ENCODE data around the gene ATP2B3. TPM values are rescaled to one million over a fixed set of nuclear protein-coding genes. Genes with fewer than 3 reads are reported as not detected.

ATP2B3 gene
- total RNA-seq, 1 experiment from 2014 or later: not detected

DNA sequence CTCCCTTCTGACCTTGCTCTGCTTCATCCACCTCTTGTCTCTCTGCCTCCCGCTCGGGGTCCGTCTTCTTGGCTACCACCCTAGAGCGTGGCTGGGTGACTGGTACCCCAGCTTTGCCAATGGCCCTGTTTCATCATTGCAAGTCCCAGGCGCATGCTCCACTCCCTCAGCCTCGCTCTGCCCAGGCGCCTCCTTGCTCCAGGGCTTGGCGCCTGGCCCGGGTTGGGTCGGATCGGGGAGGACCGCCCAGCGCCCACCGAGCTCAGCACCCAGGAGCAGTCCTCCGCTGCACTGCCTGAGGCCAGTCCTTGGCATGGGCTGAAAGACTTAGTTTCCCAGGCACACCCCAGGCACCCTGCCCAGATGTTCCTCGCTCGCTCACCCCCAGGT lies 22.1 kb upstream of the ATP2B3 start:
- ChIA-PET CTCF (no interaction called here), POLR2A (interaction anchor here (0.7 kb wide), 1 partner anchor 25 kb away, joined by 3 read pairs; the partner anchor contains the start of gene HAUS7)
- peaks cover 6% of the 10 kb centered on the region for H3K4me1 Mint-ChIP-seq (ENCODE audit: insufficient read depth, unreplicated experiment)
- H3K4me3 Mint-ChIP-seq (ENCODE audit: unreplicated experiment): peak overlapping the region; percentile 51
- no peaks in the 10 kb centered on the region for H3K36me3 Mint-ChIP-seq (ENCODE audit: insufficient read depth, unreplicated experiment)
- no peaks in the 10 kb centered on the region for H3K27me3 Mint-ChIP-seq (ENCODE audit: insufficient read depth, unreplicated experiment)
- intact Hi-C loops (cut with micrococcal nuclease): no loop called here
- H3K27ac Mint-ChIP-seq (ENCODE audit: low read depth, unreplicated experiment): peak overlapping the region; percentile 59
- BruUV-seq (replicated peaks): no TSS peak
- H3K9me3 Mint-ChIP-seq (ENCODE audit: unreplicated experiment): peaks cover under 1% of the 10 kb centered on the region
- peak; percentile 23 for DNase-seq (ENCODE audit: unreplicated experiment)
- TF ChIP-seq, protein P1, sequence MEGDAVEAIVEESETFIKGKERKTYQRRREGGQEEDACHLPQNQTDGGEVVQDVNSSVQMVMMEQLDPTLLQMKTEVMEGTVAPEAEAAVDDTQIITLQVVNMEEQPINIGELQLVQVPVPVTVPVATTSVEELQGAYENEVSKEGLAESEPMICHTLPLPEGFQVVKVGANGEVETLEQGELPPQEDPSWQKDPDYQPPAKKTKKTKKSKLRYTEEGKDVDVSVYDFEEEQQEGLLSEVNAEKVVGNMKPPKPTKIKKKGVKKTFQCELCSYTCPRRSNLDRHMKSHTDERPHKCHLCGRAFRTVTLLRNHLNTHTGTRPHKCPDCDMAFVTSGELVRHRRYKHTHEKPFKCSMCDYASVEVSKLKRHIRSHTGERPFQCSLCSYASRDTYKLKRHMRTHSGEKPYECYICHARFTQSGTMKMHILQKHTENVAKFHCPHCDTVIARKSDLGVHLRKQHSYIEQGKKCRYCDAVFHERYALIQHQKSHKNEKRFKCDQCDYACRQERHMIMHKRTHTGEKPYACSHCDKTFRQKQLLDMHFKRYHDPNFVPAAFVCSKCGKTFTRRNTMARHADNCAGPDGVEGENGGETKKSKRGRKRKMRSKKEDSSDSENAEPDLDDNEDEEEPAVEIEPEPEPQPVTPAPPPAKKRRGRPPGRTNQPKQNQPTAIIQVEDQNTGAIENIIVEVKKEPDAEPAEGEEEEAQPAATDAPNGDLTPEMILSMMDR (IDR thresholded peaks at IDR 0.05; ENCODE audit: unreplicated experiment): no peak

DNA sequence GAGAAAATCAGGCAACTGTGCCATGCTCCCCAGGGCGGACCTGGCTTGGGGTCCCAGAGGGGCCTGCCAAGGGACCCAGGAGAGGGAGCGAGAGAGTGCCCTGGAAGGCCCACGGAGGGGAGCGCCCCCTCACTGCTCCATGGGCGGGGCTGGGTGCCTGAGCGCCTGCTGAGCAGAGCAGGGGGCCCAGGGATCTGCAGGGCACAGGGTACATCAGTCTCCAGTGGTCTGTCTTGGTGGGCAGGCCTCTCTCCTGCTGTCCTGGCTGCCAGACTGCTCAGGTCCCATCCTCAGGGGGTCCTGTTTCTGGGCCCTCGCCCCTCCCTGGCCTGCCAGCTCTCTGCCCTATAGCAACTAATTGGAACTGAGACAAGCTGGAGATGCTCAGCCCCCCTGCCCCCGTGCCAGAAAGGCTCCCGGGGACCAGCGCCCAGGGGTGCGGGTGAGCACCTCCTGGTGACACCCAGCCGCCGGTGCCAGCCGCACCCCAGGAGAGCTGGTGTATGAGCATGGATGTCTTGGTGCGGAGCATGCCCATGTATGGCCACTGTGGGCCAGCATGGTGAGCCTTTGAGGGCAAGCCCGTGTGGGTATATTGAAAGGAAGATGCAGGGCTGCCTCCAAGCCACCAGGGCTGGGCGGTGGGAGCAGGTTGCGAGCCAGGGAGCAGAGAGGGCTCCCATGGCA lies 21.4 kb upstream of the ATP2B3 start:
- ChIA-PET POLR2A (no interaction called here), CTCF (no interaction called here)
- H3K4me1 Mint-ChIP-seq (ENCODE audit: insufficient read depth, unreplicated experiment): peaks cover 6% of the 10 kb centered on the region
- TF ChIP-seq, protein P1 (IDR thresholded peaks at IDR 0.05; ENCODE audit: unreplicated experiment): no peak
- intact Hi-C loops (cut with micrococcal nuclease): no loop called here
- H3K27ac Mint-ChIP-seq (ENCODE audit: low read depth, unreplicated experiment): no peak overlapping the region
- no peaks in the 10 kb centered on the region for H3K36me3 Mint-ChIP-seq (ENCODE audit: insufficient read depth, unreplicated experiment)
- DNase-seq (ENCODE audit: unreplicated experiment): no peak
- BruUV-seq (replicated peaks): no TSS peak
- no peak overlapping the region for H3K4me3 Mint-ChIP-seq (ENCODE audit: unreplicated experiment)
- no peaks in the 10 kb centered on the region for H3K27me3 Mint-ChIP-seq (ENCODE audit: insufficient read depth, unreplicated experiment)
- H3K9me3 Mint-ChIP-seq (ENCODE audit: unreplicated experiment): peaks cover 8% of the 10 kb centered on the region

DNA sequence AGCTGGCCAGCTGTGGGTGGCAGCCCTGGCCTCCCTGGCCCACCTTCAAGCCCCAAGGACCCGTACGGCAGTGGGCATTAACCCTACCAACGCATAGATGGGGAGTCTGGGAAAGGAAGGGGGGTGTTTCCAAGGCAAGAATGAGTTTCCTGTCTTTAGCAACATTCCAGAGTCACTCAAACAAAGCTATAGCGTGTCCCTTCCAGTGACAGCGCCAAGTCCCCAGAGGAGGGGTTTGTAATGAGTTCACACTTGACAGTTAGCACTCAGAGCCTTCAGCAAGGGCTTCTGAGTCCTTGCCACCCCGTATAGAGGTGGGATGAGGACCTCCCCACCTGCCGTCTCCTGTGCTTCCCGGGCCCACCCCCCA lies 20.9 kb upstream of the ATP2B3 start:
- peaks cover 8% of the 10 kb centered on the region for H3K9me3 Mint-ChIP-seq (ENCODE audit: unreplicated experiment)
- CTCF ChIA-PET: no interaction called here
- no peak overlapping the region for H3K4me3 Mint-ChIP-seq (ENCODE audit: unreplicated experiment)
- POLR2A ChIA-PET: no interaction called here
- peaks cover 6% of the 10 kb centered on the region for H3K4me1 Mint-ChIP-seq (ENCODE audit: insufficient read depth, unreplicated experiment)
- no peak for DNase-seq (ENCODE audit: unreplicated experiment)
- H3K27ac Mint-ChIP-seq (ENCODE audit: low read depth, unreplicated experiment): no peak overlapping the region
- no peaks in the 10 kb centered on the region for H3K27me3 Mint-ChIP-seq (ENCODE audit: insufficient read depth, unreplicated experiment)
- intact Hi-C loops (cut with micrococcal nuclease): no loop called here
- no peaks in the 10 kb centered on the region for H3K36me3 Mint-ChIP-seq (ENCODE audit: insufficient read depth, unreplicated experiment)
- TF ChIP-seq, protein P1 (IDR thresholded peaks at IDR 0.05; ENCODE audit: unreplicated experiment): no peak
- BruUV-seq (replicated peaks): no TSS peak

DNA sequence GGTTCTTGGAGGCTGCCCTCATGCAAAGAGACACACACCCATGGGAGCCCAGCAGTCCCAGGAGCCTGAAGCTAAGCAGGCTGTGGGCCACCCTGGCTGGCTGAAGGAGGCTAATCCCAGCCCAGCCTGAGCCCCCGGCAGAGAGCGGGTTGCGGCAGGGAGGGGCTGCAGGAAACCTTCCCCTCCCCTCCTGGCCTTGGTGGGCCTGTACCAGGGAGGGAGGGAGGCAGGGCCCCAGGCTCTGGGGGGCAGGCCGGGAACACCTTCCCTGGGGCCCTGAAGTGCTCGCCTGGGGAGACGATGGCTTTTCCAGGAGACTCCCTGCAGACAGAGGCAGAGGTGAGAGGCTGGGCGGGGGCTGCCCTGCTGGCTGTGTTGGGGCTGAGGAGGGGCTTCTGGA lies 19.0 kb upstream of the ATP2B3 start:
- ChIA-PET POLR2A (no interaction called here), CTCF (interaction anchor here (1.5 kb wide), 1 partner anchor 8 kb away, joined by 4 read pairs; no protein-coding TSS in a partner anchor)
- Mint-ChIP-seq H3K9me3 (ENCODE audit: unreplicated experiment) (peaks cover 8% of the 10 kb centered on the region), H3K36me3 (ENCODE audit: insufficient read depth, unreplicated experiment) (no peaks in the 10 kb centered on the region), H3K27me3 (ENCODE audit: insufficient read depth, unreplicated experiment) (no peaks in the 10 kb centered on the region), H3K4me3 (ENCODE audit: unreplicated experiment) (no peak overlapping the region), H3K4me1 (ENCODE audit: insufficient read depth, unreplicated experiment) (peaks cover 6% of the 10 kb centered on the region), H3K27ac (ENCODE audit: low read depth, unreplicated experiment) (no peak overlapping the region)
- no peak for DNase-seq (ENCODE audit: unreplicated experiment)
- TF ChIP-seq, protein P1 (IDR thresholded peaks at IDR 0.05; ENCODE audit: unreplicated experiment): no peak
- intact Hi-C loops (cut with micrococcal nuclease): no loop called here
- no TSS peak for BruUV-seq (replicated peaks)
